HL-60 (cell line): ENCODE measurements around the gene WWOX.

Source experiments
- GABPA ChIP-seq: IDR thresholded peaks from 2 replicates; pipeline ENCODE4 v1.6.1; 2012; ENCODE audit warnings: low read depth
- POLR2AphosphoS5 ChIP-seq: IDR thresholded peaks from 2 replicates; pipeline ENCODE4 v1.6.1; 2012; ENCODE audit warnings: low read depth
- REST ChIP-seq: IDR thresholded peaks from 2 replicates; pipeline ENCODE4 v1.6.1; 2012; ENCODE audit warnings: low read depth; ENCODE audit not compliant: insufficient replicate concordance
- SPI1 ChIP-seq: IDR thresholded peaks from 2 replicates; pipeline ENCODE4 v1.6.1; 2012; ENCODE audit warnings: low read depth, mild to moderate bottlenecking, borderline replicate concordance
- TF ChIP-seq, protein P1 (sequence below): IDR thresholded peaks from one replicate; pipeline ENCODE4 v1.5.1; 2011; ENCODE audit warnings: low read length, control low read depth, inconsistent platforms; ENCODE audit not compliant: insufficient read depth

DNA sequence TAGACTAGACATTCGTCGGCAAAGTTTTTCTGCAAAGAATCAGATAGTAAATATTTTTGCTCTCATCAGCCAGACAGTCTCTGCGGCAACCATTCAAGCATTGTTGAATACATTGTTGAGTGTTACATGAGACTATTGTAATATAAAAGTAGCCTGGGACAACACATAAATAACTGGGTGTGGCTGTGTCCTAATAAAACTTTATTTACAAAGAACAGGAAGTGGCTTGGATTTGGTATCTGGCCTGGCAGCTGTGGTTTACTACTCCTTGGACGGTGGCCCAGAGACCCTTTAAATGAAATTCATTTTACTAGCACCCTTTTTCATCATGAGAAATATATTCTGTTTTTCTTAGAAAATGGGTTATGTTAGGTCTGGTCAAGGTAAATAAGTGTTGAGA, 297.2 kb downstream of the WWOX start:
- no peak for TF ChIP-seq POLR2AphosphoS5
- TF ChIP-seq, protein P1, sequence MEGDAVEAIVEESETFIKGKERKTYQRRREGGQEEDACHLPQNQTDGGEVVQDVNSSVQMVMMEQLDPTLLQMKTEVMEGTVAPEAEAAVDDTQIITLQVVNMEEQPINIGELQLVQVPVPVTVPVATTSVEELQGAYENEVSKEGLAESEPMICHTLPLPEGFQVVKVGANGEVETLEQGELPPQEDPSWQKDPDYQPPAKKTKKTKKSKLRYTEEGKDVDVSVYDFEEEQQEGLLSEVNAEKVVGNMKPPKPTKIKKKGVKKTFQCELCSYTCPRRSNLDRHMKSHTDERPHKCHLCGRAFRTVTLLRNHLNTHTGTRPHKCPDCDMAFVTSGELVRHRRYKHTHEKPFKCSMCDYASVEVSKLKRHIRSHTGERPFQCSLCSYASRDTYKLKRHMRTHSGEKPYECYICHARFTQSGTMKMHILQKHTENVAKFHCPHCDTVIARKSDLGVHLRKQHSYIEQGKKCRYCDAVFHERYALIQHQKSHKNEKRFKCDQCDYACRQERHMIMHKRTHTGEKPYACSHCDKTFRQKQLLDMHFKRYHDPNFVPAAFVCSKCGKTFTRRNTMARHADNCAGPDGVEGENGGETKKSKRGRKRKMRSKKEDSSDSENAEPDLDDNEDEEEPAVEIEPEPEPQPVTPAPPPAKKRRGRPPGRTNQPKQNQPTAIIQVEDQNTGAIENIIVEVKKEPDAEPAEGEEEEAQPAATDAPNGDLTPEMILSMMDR = no peak
- TF ChIP-seq REST = no peak
- no peak for TF ChIP-seq GABPA
- TF ChIP-seq SPI1 = no peak
